CD4-positive, alpha-beta T cell treated with Interleukin-1 beta for 1 hour (primary cell): ENCODE data around the gene GBP7.
A peak's percentile ranks its signal among the peaks of the same experiment; 100 is the strongest.
"Not testable (repeated sequence)": the region's sequence is repeated elsewhere in the genome, so short reads cannot be mapped to it uniquely, and the experiment has no call there.

Experiments used
- DNase-seq, 2 donors: peaks; one replicate each; pipeline ENCODE4 v3.0.0-alpha.2; 2020 to 2022

GBP7 gene, protein sequence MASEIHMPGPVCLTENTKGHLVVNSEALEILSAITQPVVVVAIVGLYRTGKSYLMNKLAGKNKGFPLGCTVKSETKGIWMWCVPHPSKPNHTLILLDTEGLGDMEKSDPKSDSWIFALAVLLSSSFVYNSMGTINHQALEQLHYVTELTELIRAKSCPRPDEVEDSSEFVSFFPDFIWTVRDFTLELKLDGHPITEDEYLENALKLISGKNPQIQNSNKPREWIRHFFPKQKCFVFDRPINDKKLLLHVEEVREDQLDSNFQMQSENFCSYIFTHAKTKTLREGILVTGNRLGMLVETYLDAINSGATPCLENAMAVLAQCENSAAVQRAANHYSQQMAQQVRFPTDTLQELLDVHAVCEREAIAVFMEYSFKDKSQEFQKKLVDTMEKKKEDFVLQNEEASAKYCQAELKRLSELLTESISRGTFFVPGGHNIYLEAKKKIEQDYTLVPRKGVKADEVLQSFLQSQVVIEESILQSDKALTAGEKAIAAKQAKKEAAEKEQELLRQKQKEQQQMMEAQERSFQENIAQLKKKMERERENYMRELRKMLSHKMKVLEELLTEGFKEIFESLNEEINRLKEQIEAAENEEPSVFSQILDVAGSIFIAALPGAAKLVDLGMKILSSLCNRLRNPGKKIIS

DNA sequence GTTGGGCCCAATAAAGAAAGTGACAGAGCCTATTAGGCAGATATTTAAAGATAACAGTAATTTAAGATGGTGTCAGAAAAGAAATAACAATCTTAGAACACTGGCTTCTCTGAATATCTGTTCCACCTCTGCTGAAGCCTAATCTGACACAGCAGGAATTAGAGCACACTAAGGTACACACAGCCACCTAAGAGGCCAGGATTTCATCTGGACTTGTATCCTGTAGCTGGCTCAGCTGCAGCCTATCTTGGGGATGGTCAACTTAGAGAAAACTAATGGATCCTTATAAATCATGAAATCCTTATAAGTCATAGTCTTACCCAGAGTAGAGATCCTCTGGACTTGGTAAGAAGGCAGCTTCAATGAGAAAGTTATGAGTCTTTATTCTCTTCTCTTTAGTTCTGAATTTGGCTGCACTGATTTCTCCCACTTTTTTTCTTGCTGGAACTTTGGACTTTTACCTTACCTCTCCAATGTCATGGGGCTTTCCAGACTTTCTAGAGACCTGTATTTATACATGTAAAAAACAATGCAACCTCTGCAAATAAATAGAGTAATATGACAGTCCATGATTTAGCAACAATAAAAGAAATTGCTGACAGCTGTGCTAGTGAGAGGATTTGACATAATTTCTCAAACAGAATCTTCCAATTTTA lies at the start of gene GBP7:
Gene GBP7, minus strand, starts transcription at position 403 of the 656 bp plus-strand sequence. CDS start 4,068 bp downstream, outside the sequence.
- DNase-seq: no peak

DNA sequence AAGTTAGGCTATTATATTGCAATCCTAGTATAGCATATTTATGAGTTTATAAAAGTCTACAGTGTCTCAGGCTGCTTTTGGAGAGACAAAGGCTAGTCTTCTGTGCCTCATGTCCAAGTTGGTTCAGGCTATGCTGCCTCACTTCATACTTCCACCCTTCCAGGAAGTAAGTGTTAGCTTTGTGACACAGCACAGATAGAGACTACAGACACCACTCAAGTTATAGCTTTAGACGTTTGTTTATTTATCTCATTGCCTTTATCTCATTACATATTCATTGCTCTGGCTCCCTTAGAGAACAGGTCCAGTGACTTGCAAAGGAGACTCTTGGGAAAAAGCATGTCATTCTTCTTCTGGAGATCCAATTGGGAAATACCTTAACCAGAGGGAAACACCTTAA lies 45.5 kb upstream of the GBP7 start:
- no peak for DNase-seq

DNA sequence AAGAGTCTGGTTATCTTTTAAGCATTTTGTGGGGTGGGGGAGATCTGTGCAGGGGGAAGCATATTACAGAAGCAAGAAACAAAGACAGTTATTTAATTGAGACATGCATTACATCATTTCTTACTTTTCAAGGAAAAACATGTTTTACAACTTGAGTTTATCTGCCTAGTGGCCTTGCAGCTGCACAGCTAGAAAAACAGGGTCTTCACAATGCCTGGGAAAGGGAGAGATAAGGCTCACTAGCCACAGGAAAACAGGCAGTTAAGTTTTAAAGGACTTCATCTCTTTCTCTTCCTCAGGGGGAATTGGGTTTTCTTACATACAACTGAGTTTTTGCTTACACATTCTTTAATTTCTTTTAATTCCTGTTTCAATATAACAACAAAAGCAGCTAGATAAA lies 44.0 kb upstream of the GBP7 start:
- DNase-seq: not testable (repeated sequence)

DNA sequence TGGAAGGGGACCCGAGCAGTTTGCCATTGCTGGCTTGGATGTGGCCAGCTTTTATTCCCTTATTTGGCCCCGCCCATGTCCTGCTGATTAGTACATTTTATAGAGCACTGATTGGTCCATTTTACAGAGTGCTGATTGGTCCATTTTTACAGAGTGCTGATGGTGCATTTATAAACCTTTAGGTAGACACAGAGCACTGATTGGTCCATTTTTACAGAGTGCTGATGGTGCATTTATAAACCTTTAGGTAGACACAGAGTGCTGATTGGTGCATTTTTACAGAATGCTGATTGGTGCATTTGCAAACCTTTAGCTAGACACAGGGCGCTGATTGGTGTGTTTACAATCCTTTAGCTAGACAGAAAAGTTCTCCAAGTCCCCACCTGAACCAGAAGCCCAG lies 43.1 kb upstream of the GBP7 start:
- not testable (repeated sequence) for DNase-seq

DNA sequence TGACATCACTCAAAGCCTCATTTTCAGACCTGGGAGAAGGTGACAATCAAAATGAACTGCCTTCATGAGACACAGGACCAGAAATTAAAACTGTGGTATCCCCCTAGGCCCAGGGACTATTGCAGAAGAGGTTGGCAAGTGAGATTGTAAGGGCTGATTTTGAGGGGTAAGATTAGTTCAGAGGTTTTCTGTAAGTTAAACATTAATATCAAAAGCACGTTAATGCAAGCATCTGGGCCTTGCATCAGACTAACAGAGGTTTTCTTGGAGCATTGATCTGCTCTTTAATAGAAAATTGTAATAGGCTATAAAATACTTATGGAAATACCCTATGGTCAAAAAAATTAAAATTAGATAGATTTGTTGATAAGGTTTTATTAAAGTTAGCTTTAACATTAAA lies 37.5 kb upstream of the GBP7 start:
- DNase-seq: no peak

DNA sequence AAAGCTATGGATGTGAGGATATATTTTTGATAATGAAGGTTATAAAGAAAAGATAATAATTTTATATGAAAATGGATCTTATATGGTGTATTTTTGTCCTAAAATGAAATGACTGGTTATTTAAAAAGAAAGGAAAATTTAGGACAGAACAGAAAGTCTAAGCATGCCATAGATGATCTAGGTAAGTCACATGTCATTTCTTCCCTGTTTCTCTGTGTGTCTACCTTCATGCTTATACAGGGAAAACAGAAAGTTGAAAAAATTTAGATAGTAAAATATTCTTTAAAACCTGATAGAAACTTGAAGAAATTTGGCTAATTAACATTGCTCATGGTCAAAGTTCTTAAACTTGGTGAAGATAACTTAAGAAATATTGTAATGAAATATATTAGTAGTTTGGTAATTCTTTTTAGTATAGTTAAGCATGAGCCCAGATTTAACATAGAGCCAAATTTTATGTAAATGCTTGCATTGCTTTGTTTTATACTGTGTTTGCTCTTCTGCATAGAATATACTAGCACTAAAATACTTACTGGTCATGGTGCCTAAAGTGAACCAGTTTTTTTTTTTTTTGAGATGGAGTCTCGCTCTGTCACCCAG lies 35.3 kb upstream of the GBP7 start:
- no peak for DNase-seq

DNA sequence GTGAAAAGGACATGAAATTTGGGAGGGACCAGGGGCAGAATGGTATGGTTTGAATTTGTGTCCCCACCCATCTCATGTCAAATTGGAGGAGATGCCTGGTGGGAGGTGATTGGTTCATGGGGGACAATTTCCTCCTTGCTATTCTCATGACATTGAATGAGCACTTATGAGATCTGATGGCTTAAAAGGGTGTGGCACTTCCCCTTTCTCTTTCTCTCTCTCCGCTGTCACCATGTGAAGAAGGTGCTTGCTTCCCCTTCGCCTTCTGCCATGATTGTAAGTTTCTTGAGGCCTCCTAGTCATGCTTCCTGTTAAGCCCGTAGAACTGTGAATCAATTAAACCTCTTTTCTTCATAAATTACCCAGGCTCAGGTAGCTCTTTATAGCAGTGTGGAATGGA lies 30.6 kb upstream of the GBP7 start:
- DNase-seq: no peak

DNA sequence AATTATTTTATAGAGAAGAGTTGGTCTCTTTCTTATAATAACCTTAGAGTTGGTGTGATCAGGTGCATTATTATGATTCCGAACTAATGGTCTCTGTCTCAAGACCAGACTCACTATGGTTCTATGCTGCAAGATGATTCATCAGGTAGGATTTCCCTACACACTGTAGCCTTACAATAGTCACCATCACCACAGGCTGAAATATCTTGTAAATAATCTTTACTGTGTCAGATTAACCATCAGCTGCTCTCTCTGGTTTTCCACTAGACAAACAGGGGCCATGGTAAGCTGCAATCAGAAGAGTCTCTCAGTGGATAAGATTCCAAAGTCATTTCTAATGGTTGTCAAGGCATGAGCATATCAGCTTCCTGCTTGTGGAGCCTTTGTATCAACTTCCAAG lies 27.4 kb upstream of the GBP7 start:
- DNase-seq: no peak

DNA sequence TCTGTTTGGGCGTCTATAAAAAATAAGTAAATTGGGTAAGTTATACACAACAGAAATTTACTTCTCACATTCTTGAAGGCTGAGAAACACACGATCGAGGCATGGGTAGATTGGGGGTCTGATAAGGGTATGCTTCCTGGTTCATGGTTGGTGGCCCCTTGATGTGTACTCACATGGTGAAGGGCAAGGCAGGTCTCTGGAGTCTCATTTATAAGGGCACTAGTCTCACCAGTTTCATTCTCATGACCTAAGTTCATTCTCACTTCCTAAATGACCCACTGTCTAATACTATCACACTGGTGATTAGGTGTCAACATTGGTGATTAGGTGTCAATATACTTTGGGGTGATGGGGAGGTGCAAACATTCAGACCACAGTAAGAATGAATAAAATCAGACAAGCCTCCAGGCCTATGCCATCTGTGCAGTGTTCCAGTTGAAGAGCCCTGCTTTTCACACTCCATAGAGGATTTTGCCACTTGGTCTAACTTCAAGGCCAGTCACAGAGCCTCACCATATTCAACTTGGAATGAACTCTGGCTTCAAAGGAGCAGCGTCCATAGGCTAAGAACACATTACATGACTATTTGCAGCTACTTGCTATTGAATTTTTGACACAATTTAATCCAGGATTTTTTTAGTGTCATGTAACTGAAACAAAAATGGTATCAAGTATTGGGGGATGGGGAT lies 25.4 kb upstream of the GBP7 start:
- DNase-seq: peak in 1 of 2 donors; percentile 34

DNA sequence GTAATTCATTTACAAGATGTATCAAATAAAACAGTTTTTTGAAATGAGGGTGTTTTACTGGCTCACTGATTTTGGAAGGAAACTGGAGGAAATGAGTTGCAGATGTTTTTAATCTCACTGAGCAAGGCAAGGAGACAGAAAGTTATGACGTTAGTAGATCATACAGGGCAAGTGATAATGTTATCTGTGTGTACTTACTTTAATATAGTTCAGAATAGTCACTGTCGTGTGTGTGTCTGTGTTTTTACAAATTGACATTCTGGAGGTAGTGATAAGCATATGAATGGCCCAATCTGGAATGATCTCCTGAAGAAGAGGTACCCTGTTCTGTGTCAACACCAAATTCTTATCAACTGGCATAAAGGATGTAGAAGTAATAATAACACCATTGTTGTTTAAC lies 24.9 kb upstream of the GBP7 start:
- peak in 1 of 2 donors; percentile 33 for DNase-seq

DNA sequence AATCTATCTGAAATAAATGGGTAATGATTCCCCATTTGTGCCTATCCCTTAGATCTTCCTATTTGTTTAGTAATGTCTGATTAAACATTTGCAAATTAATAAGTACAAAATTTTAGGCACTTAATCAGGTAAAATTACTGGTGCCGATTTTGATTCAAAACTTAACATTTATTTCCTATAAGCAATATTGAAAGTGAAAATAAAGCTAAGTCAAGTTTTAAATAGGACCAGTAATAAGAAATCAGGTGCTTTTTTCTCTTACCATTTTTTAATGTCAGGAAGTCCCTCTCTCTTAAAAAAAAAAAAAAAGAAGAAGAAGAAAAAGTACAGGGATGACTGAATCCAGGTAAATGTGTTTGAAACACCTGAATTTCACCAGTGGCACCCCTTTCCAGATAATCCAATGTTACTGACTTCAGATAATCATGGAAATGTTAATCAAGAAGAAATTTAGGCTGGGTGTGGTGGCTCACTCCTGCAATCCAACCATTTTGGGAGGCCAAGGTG lies 23.8 kb upstream of the GBP7 start:
- DNase-seq: peak in 1 of 2 donors; percentile 22

DNA sequence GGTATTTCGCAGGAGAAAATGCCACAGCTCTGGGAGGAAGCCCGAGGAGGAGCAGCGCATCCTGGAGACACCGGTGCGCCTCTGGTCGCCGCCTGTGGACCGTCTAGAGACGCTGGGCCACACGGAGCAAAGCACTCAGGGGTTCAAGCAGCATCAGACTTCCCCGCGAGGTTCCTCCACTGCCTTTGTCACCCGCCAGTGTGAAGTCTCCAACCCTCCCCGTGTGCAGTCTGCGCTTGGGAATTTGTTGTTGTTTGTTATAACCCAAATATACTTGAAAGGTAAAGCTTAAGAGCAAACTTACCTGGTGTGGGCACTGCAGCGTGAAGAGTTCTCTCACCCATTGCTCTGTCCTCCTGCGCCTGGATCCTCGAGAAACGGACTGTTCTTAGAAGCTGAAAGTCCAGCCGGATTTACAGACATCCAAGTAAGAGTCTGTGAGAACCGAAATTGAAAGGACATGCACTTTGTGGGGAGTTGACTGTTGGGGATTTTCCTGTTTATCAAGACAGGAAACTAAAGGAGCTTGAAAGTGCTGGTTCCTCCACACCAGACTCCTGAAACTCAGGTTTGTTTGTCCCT lies 22.8 kb upstream of the GBP7 start, which contains the start of gene GBP4:
Gene GBP4, minus strand, starts transcription at position 452 of the 582 bp plus-strand sequence. Its CDS starts 108 bp downstream, at position 344.
- DNase-seq: peak; percentile 44 to 62

DNA sequence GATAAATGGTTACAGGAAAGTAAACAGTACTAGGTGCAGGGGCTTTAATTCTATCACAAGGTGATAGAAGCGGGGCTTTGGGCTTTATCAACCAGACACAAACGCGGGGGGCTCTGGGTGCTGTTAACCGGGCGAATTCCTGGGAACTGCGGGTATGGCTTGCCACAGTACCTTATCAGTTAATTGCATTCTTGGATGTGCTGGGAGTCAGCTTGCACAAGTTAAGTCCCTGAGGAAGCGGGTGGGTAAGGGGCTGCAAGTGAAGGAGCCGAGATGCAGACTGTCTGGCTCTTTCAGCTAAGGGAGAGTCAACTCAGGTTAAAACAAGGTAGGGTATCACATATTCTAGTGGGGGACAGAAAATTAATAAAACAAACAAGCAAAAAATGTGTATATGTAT lies 22.3 kb upstream of the GBP7 start:
- no peak for DNase-seq

DNA sequence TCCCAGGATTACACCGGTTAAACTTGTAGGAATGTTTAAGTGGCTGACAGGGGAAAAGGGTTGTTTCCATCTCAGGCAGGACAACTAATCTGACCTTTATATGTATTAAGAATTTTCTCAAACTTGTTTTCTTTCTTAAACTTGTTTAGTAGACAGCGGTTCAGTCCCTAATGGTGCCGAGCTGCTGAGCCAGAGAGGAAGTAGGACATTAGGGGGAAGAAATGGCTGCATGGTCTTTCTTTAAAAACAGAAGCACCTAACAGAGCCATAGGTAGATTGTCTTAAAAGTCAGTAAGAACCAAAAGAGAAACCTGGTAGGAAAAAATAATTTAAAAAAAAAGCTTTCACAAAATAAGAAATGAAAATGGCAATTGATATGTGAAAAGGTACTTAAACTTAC lies 19.7 kb upstream of the GBP7 start:
- no peak for DNase-seq

DNA sequence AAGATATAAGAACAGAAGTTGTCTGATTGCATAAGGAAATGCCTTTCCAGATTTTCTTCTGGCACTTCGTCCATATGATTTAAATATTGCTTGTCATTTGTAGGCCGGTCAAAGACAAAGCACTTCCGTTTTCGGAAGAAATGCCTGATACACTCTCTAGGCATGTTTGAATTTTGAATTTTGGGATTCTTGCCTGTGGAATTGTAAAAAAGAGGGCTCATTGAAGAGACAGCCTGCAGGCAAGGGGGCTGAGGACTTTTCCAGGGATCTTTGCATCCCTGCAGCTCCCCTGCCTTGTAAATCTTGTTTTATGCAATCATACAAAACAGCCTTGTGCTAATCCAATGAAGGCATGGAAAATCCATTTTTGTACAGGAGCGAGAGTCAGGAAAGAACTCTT lies 15.5 kb upstream of the GBP7 start:
- DNase-seq: no peak

DNA sequence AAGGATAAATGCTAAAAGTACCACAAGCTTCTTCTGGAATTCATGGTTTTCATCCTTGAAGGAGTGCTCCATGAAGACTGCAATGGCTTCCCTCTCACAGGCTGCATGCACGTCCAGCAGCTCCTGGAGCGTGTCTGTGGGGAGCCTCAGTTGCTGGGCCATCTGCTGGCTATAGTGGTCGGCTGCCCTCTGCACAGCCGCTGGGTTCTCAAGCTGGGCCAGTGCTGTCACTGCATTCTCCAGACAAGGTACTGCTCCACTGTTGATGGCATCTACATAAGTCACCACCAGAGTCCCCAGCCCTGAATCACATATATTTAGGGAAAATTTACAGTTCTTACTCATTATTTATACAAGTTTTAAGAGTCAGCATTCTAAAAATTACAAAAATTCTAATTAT lies 14.2 kb upstream of the GBP7 start:
- DNase-seq: no peak

DNA sequence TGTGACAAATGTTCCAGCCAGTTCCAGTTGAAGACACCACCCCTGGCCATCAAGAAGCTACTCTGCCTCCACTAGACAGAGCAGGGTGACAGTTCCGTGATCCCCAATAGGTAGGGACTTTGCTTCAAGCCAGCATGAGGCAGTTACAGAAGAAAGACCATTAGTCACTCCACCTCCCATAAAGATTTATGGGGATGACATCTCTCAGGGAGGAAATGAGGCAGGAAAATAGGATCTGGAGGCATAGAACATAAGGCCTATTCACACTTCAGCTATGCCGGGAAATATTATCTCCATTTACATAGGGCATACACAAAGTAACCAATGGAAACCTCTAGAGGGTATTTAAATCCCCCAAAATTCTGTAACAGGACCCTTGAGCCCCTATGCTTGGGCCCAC lies 3.5 kb upstream of the GBP7 start:
- no peak for DNase-seq

DNA sequence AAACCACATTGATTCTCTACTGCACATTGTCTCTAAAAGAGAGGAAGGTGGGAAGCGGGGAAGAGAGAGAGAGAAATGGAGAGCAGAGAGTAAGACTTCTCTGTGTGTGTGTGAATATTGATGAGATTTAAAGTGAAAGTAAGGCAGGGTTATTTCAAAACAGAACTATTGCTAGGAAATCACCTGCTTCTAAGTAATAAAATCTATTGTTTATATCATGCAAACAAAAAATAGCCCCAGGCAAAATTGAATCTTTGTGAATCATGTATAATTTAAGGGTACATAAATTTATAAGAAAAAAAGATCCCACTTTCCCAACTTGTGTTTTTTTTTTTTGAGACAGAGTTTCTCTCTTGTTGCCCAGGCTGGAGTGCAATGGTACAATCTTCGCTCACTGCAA lies 1.2 kb upstream of the GBP7 start:
- DNase-seq: no peak

DNA sequence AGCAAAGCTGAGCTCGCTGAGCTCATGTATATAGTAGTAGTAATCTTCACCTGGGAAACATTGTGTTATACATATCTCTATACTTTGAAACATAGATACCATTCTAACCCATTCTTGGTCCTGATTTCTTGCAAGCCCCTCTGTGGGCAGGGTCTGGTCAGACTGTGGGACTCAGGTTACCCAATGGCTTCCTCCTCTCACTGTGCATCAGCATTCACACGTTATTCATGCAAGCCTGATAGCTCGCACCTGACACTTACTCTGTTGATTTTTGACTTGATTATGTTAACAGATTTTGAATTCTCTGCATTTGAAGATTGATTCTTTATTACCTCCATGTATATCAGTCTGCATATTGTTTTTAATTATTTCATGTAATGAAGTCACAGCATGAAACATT lies 1.3 kb downstream of the GBP7 start:
- DNase-seq: no peak

DNA sequence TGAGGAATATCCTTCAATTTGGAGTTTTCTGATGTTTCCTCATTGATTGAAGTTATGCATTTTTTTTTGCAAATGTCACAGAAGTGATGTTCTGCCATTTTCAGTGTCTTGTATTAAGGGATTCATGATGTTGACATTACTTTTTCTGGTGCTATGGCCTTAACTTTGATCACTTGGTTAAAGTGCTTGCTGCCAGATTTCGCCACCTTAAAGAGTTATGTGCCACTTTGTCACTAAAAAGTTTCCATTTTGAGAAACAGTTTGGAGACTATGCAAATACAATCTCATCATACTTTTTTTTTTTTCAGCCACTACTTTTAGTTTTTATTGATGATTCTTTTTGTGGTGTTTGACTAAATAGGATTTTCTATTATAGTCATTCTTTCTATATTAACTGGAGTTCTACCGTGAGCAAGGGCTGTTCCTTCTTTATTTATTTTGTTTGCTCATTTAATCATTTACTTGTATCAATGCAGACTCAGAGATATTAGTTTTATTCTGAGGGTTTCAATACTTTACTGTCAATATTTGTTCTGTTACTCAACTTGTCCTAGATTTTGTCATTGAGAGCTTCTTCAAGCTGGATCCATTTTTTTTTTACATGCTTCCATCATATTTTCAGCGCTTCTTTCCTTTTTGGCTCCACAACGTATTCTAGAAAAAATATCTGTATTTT lies 3.2 kb downstream of the GBP7 start:
- no peak for DNase-seq

DNA sequence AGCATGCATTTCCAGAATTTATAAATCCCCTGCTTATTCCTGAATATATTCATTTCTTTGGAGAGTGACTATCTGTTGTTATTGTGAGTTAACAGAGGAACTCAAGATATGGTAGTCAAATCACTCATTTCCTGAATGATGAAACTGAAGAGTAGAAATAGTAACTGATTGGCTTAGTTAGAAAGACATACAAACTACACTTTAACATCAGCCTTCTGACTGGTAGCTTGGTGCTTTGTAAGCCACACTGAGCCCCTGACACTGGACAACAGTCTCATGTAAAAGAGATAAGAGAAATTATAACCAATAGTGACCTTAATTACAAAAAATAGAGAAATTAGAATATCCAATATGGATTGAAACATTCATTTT lies 4.8 kb downstream of the GBP7 start:
- no peak for DNase-seq
